Lung (tissue), 12 donors: Measurements from ENCODE around the gene ELK4. TPM values are rescaled to one million over a fixed set of nuclear protein-coding genes. Genes with fewer than 3 reads are reported as not detected.

Experiments used
- ATAC-seq: fragments of 200-7000 bp; cut with Tn5 transposase; one replicate; pipeline ENCODE4 v1.9.1; 2020; ENCODE audit warnings: moderate number of reproducible peaks; ENCODE audit not compliant: insufficient read depth, low FRiP score
- DNase-seq, 3 donors: peaks; one replicate each; pipeline ENCODE4 v3.0.0-alpha.2; 2013 to 2017
- H3K27ac ChIP-seq, 2 donors: one replicate each; pipeline ENCODE4 v1.5.1; 2013; ENCODE audit warnings: mild to moderate bottlenecking in 2 of 2, moderate library complexity in 2 of 2, control low read depth in 1 of 2, inconsistent platforms in 1 of 2, low read depth in 1 of 2, low read length in 1 of 2
- H3K27me3 ChIP-seq, 3 donors: one replicate each; pipeline ENCODE4 v1.5.1; 2013; ENCODE audit warnings: low read length in 2 of 3; ENCODE audit not compliant: control insufficient read depth in 3 of 3, insufficient read depth in 3 of 3
- H3K36me3 ChIP-seq, 4 donors: one replicate each; pipeline ENCODE4 v1.5.1; 2013; ENCODE audit warnings: low read length in 4 of 4, mild to moderate bottlenecking in 1 of 4, moderate library complexity in 1 of 4; ENCODE audit not compliant: control insufficient read depth in 4 of 4, insufficient read depth in 4 of 4
- H3K4me1 ChIP-seq, 5 donors: one replicate each; pipeline ENCODE4 v1.5.1; 2013; ENCODE audit warnings: low read length in 5 of 5, mild to moderate bottlenecking in 2 of 5, moderate library complexity in 1 of 5; ENCODE audit not compliant: control insufficient read depth in 5 of 5, insufficient read depth in 5 of 5
- H3K4me3 ChIP-seq: one replicate; pipeline ENCODE4 v1.5.1; 2013; ENCODE audit warnings: mild to moderate bottlenecking, control low read depth, moderate library complexity
- H3K9ac ChIP-seq, 2 donors: one replicate each; pipeline ENCODE4 v1.5.1; 2013; ENCODE audit warnings: low read length in 2 of 2, control low read depth in 1 of 2; ENCODE audit not compliant: insufficient read depth in 1 of 2
- H3K9me3 ChIP-seq, 4 donors: one replicate each; pipeline ENCODE4 v1.5.1; 2013; ENCODE audit warnings: low read length in 3 of 4, mild to moderate bottlenecking in 1 of 4, moderate library complexity in 1 of 4; ENCODE audit not compliant: control insufficient read depth in 4 of 4, insufficient read depth in 3 of 4
- WGBS, 2 donors: extraction: QIAGEN DNeasy Blood & Tissue Kit; methylation state at CpG; one replicate each; pipeline ENCODE4 v1.1.7; 2013; 5-methylcytosine and 5-hydroxymethylcytosine counted together
- polyA plus RNA-seq, 2 donors: library from polyadenylated mRNA; stranded (reverse); fragments of 200-250 nt; gene quantifications; one replicate each; pipeline ENCODE4 v1.2.1, GENCODE V29; 2013
- total RNA-seq, 2 donors: library from RNA; depleted of rRNA in 1 of 2; stranded (reverse); fragments of >200 nt in 1 of 2; gene quantifications; one replicate each; pipeline ENCODE4 v1.2.1, GENCODE V29; 2014 to 2021
- TF ChIP-seq, protein P1 (sequence below): IDR thresholded peaks from 2 replicates; pipeline ENCODE4 v1.5.1; 2012; ENCODE audit warnings: mild to moderate bottlenecking; ENCODE audit errors: control extremely low read depth, extremely low read depth
- donor health status: control.
- donor health status: control.
- donor health status: Bipolar disorder and iron deficiency.
- donor health status: healthy.
- donor health status: DM: yes; HTN: yes; CAD: no.

ELK4 gene
- total and polyA plus RNA-seq, 4 donors: 5.0 to 46.7 (median 17.8) TPM

DNA sequence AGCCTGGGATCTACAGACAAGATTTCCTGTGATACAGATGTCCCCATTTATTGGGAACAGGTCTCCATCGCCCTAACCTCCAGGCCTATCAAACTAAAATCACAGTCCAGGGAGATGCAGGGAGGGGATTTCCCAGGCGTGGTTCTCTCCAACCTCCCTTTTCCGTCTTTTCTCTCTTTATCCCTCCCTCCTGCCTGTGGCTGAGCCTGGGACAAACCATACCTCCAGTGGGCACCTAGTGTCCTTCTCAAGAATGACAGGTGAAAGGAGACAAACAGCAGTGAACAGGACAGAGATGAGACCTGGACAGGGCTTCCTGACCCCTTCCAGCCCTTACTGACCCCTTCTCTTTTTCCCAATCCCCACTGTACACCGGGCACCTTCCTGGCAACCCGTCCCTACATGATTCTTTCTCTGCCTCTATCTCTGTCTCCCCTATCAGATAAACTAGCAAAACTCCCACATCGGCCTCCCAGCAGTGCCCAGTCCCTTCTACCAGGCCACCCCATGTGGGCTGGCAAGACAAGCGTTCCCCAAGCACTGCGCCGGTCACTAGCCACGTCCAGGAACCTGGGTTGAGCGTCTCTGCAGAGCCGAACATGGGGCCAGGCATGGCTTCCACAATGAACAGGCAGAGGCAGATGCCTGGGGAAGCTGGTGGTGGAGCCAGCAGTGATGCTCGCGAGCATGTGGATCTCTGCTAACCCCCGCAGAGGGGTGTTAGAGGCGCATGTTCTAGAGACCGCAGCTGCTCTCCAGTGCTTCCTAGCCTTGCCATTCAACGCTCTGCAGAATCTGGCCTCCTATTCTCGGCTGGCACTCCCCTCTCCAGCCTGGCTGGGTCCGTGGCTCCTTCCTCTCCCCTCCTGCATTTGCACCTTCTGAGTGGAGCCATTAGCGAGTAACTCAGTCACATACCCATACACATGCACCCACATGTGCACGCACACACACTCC is 54.7 kb downstream of the ELK4 start:
- DNase-seq (no peak), ATAC-seq (no peak)
- Histone ChIP-seq H3K9ac (no peak overlapping the region), H3K4me1 (peaks cover 0 to 12% (median 0%) of the 10 kb centered on the region in 5 donors), H3K27ac (no peak overlapping the region), H3K36me3 (no peaks in the 10 kb centered on the region), H3K9me3 (no peaks in the 10 kb centered on the region), H3K4me3 (no peak overlapping the region), H3K27me3 (peaks cover 0 to 11% (median 8%) of the 10 kb centered on the region in 3 donors)
- WGBS, 2 donors: 81 to 88% methylated on average over 22 of the region's 22 CpGs
- TF ChIP-seq, protein P1, sequence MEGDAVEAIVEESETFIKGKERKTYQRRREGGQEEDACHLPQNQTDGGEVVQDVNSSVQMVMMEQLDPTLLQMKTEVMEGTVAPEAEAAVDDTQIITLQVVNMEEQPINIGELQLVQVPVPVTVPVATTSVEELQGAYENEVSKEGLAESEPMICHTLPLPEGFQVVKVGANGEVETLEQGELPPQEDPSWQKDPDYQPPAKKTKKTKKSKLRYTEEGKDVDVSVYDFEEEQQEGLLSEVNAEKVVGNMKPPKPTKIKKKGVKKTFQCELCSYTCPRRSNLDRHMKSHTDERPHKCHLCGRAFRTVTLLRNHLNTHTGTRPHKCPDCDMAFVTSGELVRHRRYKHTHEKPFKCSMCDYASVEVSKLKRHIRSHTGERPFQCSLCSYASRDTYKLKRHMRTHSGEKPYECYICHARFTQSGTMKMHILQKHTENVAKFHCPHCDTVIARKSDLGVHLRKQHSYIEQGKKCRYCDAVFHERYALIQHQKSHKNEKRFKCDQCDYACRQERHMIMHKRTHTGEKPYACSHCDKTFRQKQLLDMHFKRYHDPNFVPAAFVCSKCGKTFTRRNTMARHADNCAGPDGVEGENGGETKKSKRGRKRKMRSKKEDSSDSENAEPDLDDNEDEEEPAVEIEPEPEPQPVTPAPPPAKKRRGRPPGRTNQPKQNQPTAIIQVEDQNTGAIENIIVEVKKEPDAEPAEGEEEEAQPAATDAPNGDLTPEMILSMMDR: no peak

GRCh38 chr1:205576011-205576410 is 55.8 kb downstream of the ELK4 start:
- Histone ChIP-seq H3K27ac (no peak overlapping the region), H3K27me3 (peaks cover 0 to 21% (median 17%) of the 10 kb centered on the region in 3 donors), H3K4me3 (no peak overlapping the region), H3K4me1 (peaks cover 0 to 10% (median 0%) of the 10 kb centered on the region in 5 donors), H3K9me3 (no peaks in the 10 kb centered on the region), H3K36me3 (no peaks in the 10 kb centered on the region), H3K9ac (no peak overlapping the region)
- TF ChIP-seq, protein P1: no peak
- WGBS, 2 donors: 75 to 79% methylated on average over 3 of the region's 3 CpGs
- ATAC-seq (no peak), DNase-seq (no peak)

GRCh38 chr1:205575294-205575885 is 56.4 kb downstream of the ELK4 start:
- Histone ChIP-seq H3K9me3 (no peaks in the 10 kb centered on the region), H3K27me3 (peaks cover 0 to 28% (median 22%) of the 10 kb centered on the region in 3 donors), H3K36me3 (no peaks in the 10 kb centered on the region), H3K4me3 (no peak overlapping the region), H3K9ac (no peak overlapping the region), H3K27ac (no peak overlapping the region), H3K4me1 (peaks cover 0 to 10% (median 0%) of the 10 kb centered on the region in 5 donors)
- TF ChIP-seq, protein P1: no peak
- ATAC-seq: no peak
- DNase-seq: peak in 1 of 3 donors; percentile 25
- WGBS, 2 donors: 52 to 64% methylated on average over 1 of the region's 1 CpG
